SK-N-SH treated with all-trans-retinoic acid at 6 μM for 48 hours (cell line): Measurements from ENCODE around the gene NCMAP.

ENCODE experiments used
- GLIS3 ChIP-seq: fragments of 250-450 bp; sonication (Bioruptor Pico); IDR thresholded peaks from 2 replicates; pipeline ENCODE4 v1.5.0; 2020; ENCODE audit warnings: mild to moderate bottlenecking, moderate library complexity
- ISL1 ChIP-seq: fragments of 250-450 bp; sonication (Bioruptor Pico); IDR thresholded peaks from 2 replicates; pipeline ENCODE4 v2.1.2; 2022; ENCODE audit warnings: mild to moderate bottlenecking, moderate library complexity
- PATZ1 ChIP-seq: fragments of 250-450 bp; sonication (Bioruptor Pico); IDR thresholded peaks from 2 replicates; pipeline ENCODE4 v1.8.0; 2020; ENCODE audit warnings: mild to moderate bottlenecking, moderate library complexity, borderline replicate concordance
- POU6F1 ChIP-seq: fragments of 250-450 bp; sonication (Bioruptor Pico); IDR thresholded peaks from 2 replicates; pipeline ENCODE4 v1.8.0; 2021; ENCODE audit warnings: low read depth, mild to moderate bottlenecking, moderate library complexity, borderline replicate concordance
- RARB ChIP-seq: fragments of 250-450 bp; sonication (Bioruptor Pico); IDR thresholded peaks from 2 replicates; pipeline ENCODE4 v1.8.0; 2021; ENCODE audit warnings: mild to moderate bottlenecking, moderate library complexity
- TCF4 ChIP-seq: fragments of 250-450 bp; sonication (Bioruptor Pico); IDR thresholded peaks from 2 replicates; pipeline ENCODE4 v1.8.0; 2021; ENCODE audit warnings: mild to moderate bottlenecking, moderate library complexity, borderline replicate concordance
- TOX ChIP-seq: fragments of 250-450 bp; sonication (Bioruptor Pico); IDR thresholded peaks from 2 replicates; pipeline ENCODE4 v1.8.0; 2021; ENCODE audit warnings: mild to moderate bottlenecking, moderate library complexity, borderline replicate concordance
- TSHZ2 ChIP-seq: fragments of 250-450 bp; sonication (Bioruptor Pico); IDR thresholded peaks from 2 replicates; pipeline ENCODE4 v1.5.0; 2020; ENCODE audit warnings: mild to moderate bottlenecking, moderate library complexity
- ZC3H10 ChIP-seq: fragments of 250-450 bp; sonication (Bioruptor Pico); IDR thresholded peaks from 2 replicates; pipeline ENCODE4 v1.5.1; 2021; ENCODE audit warnings: mild to moderate bottlenecking, moderate library complexity
- ZFP30 ChIP-seq: fragments of 450-650 bp; formaldehyde crosslinking; IDR thresholded peaks from 2 replicates; pipeline ENCODE4 v1.5.0; 2022; ENCODE audit warnings: mild to moderate bottlenecking, moderate library complexity

GRCh38 chr1:24514946-24515345 lies 40.9 kb upstream of the NCMAP start:
- no peak for TF ChIP-seq TCF4
- no peak for TF ChIP-seq POU6F1 (CRISPR knock-in tag)
- no peak for TF ChIP-seq ZFP30 (CRISPR knock-in tag)
- no peak for TF ChIP-seq RARB
- no peak for TF ChIP-seq ZC3H10 (CRISPR knock-in tag)
- TF ChIP-seq PATZ1: no peak
- no peak for TF ChIP-seq ISL1
- TF ChIP-seq TOX (CRISPR knock-in tag): no peak
- TF ChIP-seq TSHZ2 (CRISPR knock-in tag): no peak
- TF ChIP-seq GLIS3 (CRISPR knock-in tag): no peak
